Ishikawa (cell line): Measurements from ENCODE around the gene SH3BGRL3.

Experiments
- CEBPB ChIP-seq: IDR thresholded peaks from 2 replicates; pipeline ENCODE4 v1.6.1; 2012
- CREB1 ChIP-seq: IDR thresholded peaks from 2 replicates; pipeline ENCODE4 v1.6.1; 2012; ENCODE audit warnings: low read depth
- NFIC ChIP-seq: IDR thresholded peaks from 2 replicates; pipeline ENCODE4 v1.6.1; 2012
- TAF1 ChIP-seq: IDR thresholded peaks from 2 replicates; pipeline ENCODE4 v1.6.1; 2012; ENCODE audit warnings: low read depth, mild to moderate bottlenecking
- TCF12 ChIP-seq: IDR thresholded peaks from 2 replicates; pipeline ENCODE4 v1.6.1; 2012; ENCODE audit warnings: low read depth
- YY1 ChIP-seq: IDR thresholded peaks from 2 replicates; pipeline ENCODE4 v1.6.1; 2012; ENCODE audit warnings: low read depth
- TF ChIP-seq, protein P1 (sequence below): IDR thresholded peaks from 2 replicates; pipeline ENCODE4 v1.6.1; 2012; ENCODE audit warnings: low read depth, mild to moderate bottlenecking
- TF ChIP-seq, protein P2 (sequence below): IDR thresholded peaks from 2 replicates; pipeline ENCODE4 v1.6.1; 2012

DNA sequence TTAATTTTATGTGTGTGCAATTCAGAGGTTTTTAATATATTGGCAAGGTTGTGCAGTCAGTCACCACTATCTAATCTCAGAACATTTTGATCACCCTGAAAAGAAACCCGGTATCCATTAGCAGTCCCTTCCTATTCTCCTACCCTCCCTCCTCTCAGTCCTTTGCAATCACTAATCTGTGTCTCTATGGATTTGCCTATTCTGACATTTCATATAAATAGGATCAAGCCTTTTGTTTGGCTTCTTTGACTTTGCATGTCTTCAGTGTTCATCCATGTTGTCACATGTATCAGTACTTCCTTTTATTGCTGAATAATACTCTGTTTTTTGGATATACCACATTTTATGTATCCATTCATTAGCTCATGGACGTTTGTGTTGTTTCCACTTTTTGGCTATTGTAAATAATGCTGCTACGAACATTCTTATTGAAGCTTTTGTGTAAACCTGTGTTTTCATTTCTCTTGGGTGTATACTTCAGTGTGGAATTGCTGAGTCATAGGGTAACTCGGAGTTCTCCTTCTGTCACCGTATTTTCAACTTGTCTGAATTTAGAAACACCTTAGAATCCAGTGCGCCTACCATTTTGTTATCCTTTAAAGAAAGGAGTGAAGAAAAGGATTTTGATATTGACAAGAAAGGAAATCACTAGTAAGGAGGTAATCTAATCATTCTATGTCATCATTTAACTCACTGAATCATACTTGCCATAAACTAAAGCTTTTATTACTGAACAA, 42.5 kb upstream of the SH3BGRL3 start:
- TF ChIP-seq TCF12: no peak
- TF ChIP-seq NFIC: no peak
- no peak for TF ChIP-seq CREB1
- TF ChIP-seq, protein P1, sequence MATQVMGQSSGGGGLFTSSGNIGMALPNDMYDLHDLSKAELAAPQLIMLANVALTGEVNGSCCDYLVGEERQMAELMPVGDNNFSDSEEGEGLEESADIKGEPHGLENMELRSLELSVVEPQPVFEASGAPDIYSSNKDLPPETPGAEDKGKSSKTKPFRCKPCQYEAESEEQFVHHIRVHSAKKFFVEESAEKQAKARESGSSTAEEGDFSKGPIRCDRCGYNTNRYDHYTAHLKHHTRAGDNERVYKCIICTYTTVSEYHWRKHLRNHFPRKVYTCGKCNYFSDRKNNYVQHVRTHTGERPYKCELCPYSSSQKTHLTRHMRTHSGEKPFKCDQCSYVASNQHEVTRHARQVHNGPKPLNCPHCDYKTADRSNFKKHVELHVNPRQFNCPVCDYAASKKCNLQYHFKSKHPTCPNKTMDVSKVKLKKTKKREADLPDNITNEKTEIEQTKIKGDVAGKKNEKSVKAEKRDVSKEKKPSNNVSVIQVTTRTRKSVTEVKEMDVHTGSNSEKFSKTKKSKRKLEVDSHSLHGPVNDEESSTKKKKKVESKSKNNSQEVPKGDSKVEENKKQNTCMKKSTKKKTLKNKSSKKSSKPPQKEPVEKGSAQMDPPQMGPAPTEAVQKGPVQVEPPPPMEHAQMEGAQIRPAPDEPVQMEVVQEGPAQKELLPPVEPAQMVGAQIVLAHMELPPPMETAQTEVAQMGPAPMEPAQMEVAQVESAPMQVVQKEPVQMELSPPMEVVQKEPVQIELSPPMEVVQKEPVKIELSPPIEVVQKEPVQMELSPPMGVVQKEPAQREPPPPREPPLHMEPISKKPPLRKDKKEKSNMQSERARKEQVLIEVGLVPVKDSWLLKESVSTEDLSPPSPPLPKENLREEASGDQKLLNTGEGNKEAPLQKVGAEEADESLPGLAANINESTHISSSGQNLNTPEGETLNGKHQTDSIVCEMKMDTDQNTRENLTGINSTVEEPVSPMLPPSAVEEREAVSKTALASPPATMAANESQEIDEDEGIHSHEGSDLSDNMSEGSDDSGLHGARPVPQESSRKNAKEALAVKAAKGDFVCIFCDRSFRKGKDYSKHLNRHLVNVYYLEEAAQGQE: no peak
- TF ChIP-seq CEBPB: no peak
- TF ChIP-seq, protein P2, sequence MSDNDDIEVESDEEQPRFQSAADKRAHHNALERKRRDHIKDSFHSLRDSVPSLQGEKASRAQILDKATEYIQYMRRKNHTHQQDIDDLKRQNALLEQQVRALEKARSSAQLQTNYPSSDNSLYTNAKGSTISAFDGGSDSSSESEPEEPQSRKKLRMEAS: no peak
- no peak for TF ChIP-seq TAF1
- no peak for TF ChIP-seq YY1
